ENCODE results near the gene OPRL1.

OPRL1 gene

GRCh38 chr20:64101731-64102621, 22.1 kb downstream of the OPRL1 start:
- in situ Hi-C loops (cut with MboI; ENCODE audit: low sequenced_read_pairs), result no loop called here

- in situ Hi-C loops (cut with MboI; ENCODE audit: low sequenced_read_pairs), result no loop called here
Measured at GRCh38 chr20:64102647-64103354, 22.9 kb downstream of the OPRL1 start.

- in situ Hi-C loops (cut with MboI; ENCODE audit: low sequenced_read_pairs), result no loop called here
Measured at GRCh38 chr20:64103871-64104666, 24.2 kb downstream of the OPRL1 start.

GRCh38 chr20:64104667-64105451, 25.0 kb downstream of the OPRL1 start:
- in situ Hi-C loops (cut with MboI; ENCODE audit: low sequenced_read_pairs), result no loop called here

GRCh38 chr20:64105846-64106434, 26.1 kb downstream of the OPRL1 start:
- in situ Hi-C loops (cut with MboI; ENCODE audit: low sequenced_read_pairs), result no loop called here

- in situ Hi-C loops (cut with MboI; ENCODE audit: low sequenced_read_pairs), result no loop called here
Measured at GRCh38 chr20:64106435-64106961, 26.6 kb downstream of the OPRL1 start.

- in situ Hi-C loops (cut with MboI; ENCODE audit: low sequenced_read_pairs), result no loop called here
Measured at GRCh38 chr20:64106981-64107735, 27.3 kb downstream of the OPRL1 start, which contains the start of gene NPBWR2. TSS of gene NPBWR2 (minus strand) at chr20:64107565. CDS start at chr20:64106831, 734 bp downstream.

- in situ Hi-C loops (cut with MboI; ENCODE audit: low sequenced_read_pairs), result no loop called here
Measured at GRCh38 chr20:64107736-64108457, 28.0 kb downstream of the OPRL1 start.

- in situ Hi-C loops (cut with MboI; ENCODE audit: low sequenced_read_pairs), result no loop called here
Measured at GRCh38 chr20:64108731-64109681, 29.1 kb downstream of the OPRL1 start.

- in situ Hi-C loops (cut with MboI; ENCODE audit: low sequenced_read_pairs), result no loop called here
Measured at GRCh38 chr20:64109831-64110391, 30.0 kb downstream of the OPRL1 start.

- in situ Hi-C loops (cut with MboI; ENCODE audit: low sequenced_read_pairs), result no loop called here
Measured at GRCh38 chr20:64110411-64111068, 30.7 kb downstream of the OPRL1 start.

GRCh38 chr20:64111841-64112641, 32.2 kb downstream of the OPRL1 start:
- in situ Hi-C loops (cut with MboI; ENCODE audit: low sequenced_read_pairs), result no loop called here

GRCh38 chr20:64112691-64113443, 33.0 kb downstream of the OPRL1 start:
- in situ Hi-C loops (cut with MboI; ENCODE audit: low sequenced_read_pairs), result no loop called here

- in situ Hi-C loops (cut with MboI; ENCODE audit: low sequenced_read_pairs), result no loop called here
Measured at GRCh38 chr20:64113444-64113775, 33.5 kb downstream of the OPRL1 start.

GRCh38 chr20:64113796-64114355, 34.0 kb downstream of the OPRL1 start:
- in situ Hi-C loops (cut with MboI; ENCODE audit: low sequenced_read_pairs), result no loop called here

Measured in HL-60/S4 treated with phorbol 12-myristate 13-acetate at 8.2 ng/mL for 4 days and 3 days (cell line).